GM21367 (cell line): Measurements from ENCODE around the gene MISP.

Experiments
- ATAC-seq: cut with Tn5 transposase; IDR thresholded peaks from one replicate; pipeline ENCODE4 v1.9.1; 2021; ENCODE audit not compliant: unreplicated experiment

Gene MISP

GRCh38 chr19:795691-796581 lies 45.0 kb downstream of the MISP start:
- no peak for ATAC-seq

GRCh38 chr19:796692-797527 lies 46.0 kb downstream of the MISP start, which contains the start of gene PTBP1:
Gene PTBP1 (plus strand): TSS chr19:797452. CDS start chr19:797498, 46 bp downstream.
- ATAC-seq: peak; percentile 60

GRCh38 chr19:797528-798414 lies 46.9 kb downstream of the MISP start:
- ATAC-seq: peak; percentile 35

GRCh38 chr19:798415-799075 lies 47.6 kb downstream of the MISP start:
- ATAC-seq: no peak

- no peak for ATAC-seq
Measured at GRCh38 chr19:799076-799881, 48.4 kb downstream of the MISP start.

- no peak for ATAC-seq
Measured at GRCh38 chr19:800360-801029, 49.6 kb downstream of the MISP start.

GRCh38 chr19:801030-801860 lies 50.3 kb downstream of the MISP start:
- no peak for ATAC-seq

- no peak for ATAC-seq
Measured at GRCh38 chr19:801861-802497, 51.1 kb downstream of the MISP start.

GRCh38 chr19:802498-803098 lies 51.7 kb downstream of the MISP start:
- ATAC-seq: no peak

GRCh38 chr19:803099-803561 lies 52.2 kb downstream of the MISP start:
- no peak for ATAC-seq

- ATAC-seq: no peak
Measured at GRCh38 chr19:803686-804418, 52.9 kb downstream of the MISP start.

- ATAC-seq: no peak
Measured at GRCh38 chr19:804419-805165, 53.7 kb downstream of the MISP start.

- ATAC-seq: no peak
Measured at GRCh38 chr19:805166-805551, 54.2 kb downstream of the MISP start.

GRCh38 chr19:805600-806550 lies 55.0 kb downstream of the MISP start:
- ATAC-seq: no peak
